PC-9 (cell line): Measurements from ENCODE around the gene KRTAP9-3.

ENCODE experiments used
- CTCF ChIP-seq: fragments of 200-600 bp; sonication (generic); conservative IDR thresholded peaks from 2 replicates; pipeline ENCODE4 v1.6.1; 2017; ENCODE audit warnings: mixed run types, antibody characterized with exemption, mild to moderate bottlenecking, moderate library complexity
- EZH2 ChIP-seq: fragments of 200-600 bp; sonication (generic); IDR thresholded peaks from 2 replicates; pipeline ENCODE4 v1.8.0; 2017; ENCODE audit warnings: antibody characterized with exemption, low read depth

- TF ChIP-seq CTCF (no peak), EZH2 (no peak)
These were observed 41.9 kb upstream of the KRTAP9-3 start for GRCh38 chr17:41190328-41190727.
